ENCODE data around the gene POLE.

Gene POLE

GRCh38 chr12:132633901-132634300 lies 53.2 kb downstream of the POLE start:
- DNase-seq (ENCODE audit: low read depth) = no peak
- no peak overlapping the region for H3K4me3 ChIP-seq (ENCODE audit: low read depth, low read length)
- no peak for TF ChIP-seq POLR2A (IDR thresholded peaks at IDR 0.05; ENCODE audit: extremely low read depth, insufficient read length)
- no peak for TF ChIP-seq MYC (IDR thresholded peaks at IDR 0.05; ENCODE audit: low read depth, low read length)
- TF ChIP-seq CTCF (IDR thresholded peaks at IDR 0.05; ENCODE audit: low read depth, low read length) = no peak
- TF ChIP-seq MAX (IDR thresholded peaks at IDR 0.05; ENCODE audit: low read depth, low read length) = no peak

GRCh38 chr12:132633398-132633797 lies 53.7 kb downstream of the POLE start:
- TF ChIP-seq CTCF (IDR thresholded peaks at IDR 0.05; ENCODE audit: low read depth, low read length) (no peak), POLR2A (IDR thresholded peaks at IDR 0.05; ENCODE audit: extremely low read depth, insufficient read length) (no peak), MAX (IDR thresholded peaks at IDR 0.05; ENCODE audit: low read depth, low read length) (no peak), MYC (IDR thresholded peaks at IDR 0.05; ENCODE audit: low read depth, low read length) (no peak)
- no peak for DNase-seq (ENCODE audit: low read depth)

GRCh38 chr12:132632521-132633228 lies 54.5 kb downstream of the POLE start:
- no peak overlapping the region for H3K4me3 ChIP-seq (ENCODE audit: low read depth, low read length)
- no peak for TF ChIP-seq POLR2A (IDR thresholded peaks at IDR 0.05; ENCODE audit: extremely low read depth, insufficient read length)
- TF ChIP-seq MAX (IDR thresholded peaks at IDR 0.05; ENCODE audit: low read depth, low read length) = no peak
- no peak for TF ChIP-seq MYC (IDR thresholded peaks at IDR 0.05; ENCODE audit: low read depth, low read length)
- no peak for TF ChIP-seq CTCF (IDR thresholded peaks at IDR 0.05; ENCODE audit: low read depth, low read length)
- no peak for DNase-seq (ENCODE audit: low read depth)

More at GRCh38 chr12:132633398-132633797, 53.7 kb downstream of the POLE start:
- no peak overlapping the region for H3K4me3 ChIP-seq (ENCODE audit: low read depth, low read length)

GRCh38 chr12:132631666-132632065 lies 55.5 kb downstream of the POLE start:
- no peak for DNase-seq (ENCODE audit: low read depth)
- no peak overlapping the region for H3K4me3 ChIP-seq (ENCODE audit: low read depth, low read length)
- no peak for TF ChIP-seq POLR2A (IDR thresholded peaks at IDR 0.05; ENCODE audit: extremely low read depth, insufficient read length)
- no peak for TF ChIP-seq MAX (IDR thresholded peaks at IDR 0.05; ENCODE audit: low read depth, low read length)
- TF ChIP-seq MYC (IDR thresholded peaks at IDR 0.05; ENCODE audit: low read depth, low read length) = no peak
- TF ChIP-seq CTCF (IDR thresholded peaks at IDR 0.05; ENCODE audit: low read depth, low read length) = no peak

- TF ChIP-seq MYC (IDR thresholded peaks at IDR 0.05; ENCODE audit: low read depth, low read length) = no peak
- TF ChIP-seq MAX (IDR thresholded peaks at IDR 0.05; ENCODE audit: low read depth, low read length) = no peak
- DNase-seq (ENCODE audit: low read depth) = no peak
- no peak overlapping the region for H3K4me3 ChIP-seq (ENCODE audit: low read depth, low read length)
Measured at GRCh38 chr12:132630672-132631071, 56.5 kb downstream of the POLE start.

- TF ChIP-seq POLR2A (IDR thresholded peaks at IDR 0.05; ENCODE audit: extremely low read depth, insufficient read length) (no peak), CTCF (IDR thresholded peaks at IDR 0.05; ENCODE audit: low read depth, low read length) (no peak), MAX (IDR thresholded peaks at IDR 0.05; ENCODE audit: low read depth, low read length) (no peak), MYC (IDR thresholded peaks at IDR 0.05; ENCODE audit: low read depth, low read length) (no peak)
- no peak overlapping the region for H3K4me3 ChIP-seq (ENCODE audit: low read depth, low read length)
- DNase-seq (ENCODE audit: low read depth) = no peak
Measured at GRCh38 chr12:132629330-132629729, 57.8 kb downstream of the POLE start.
